ENCODE measurements around the gene EXOSC5. TPM values are rescaled to one million over a fixed set of nuclear protein-coding genes. Genes with fewer than 3 reads are reported as not detected.
"Not testable (repeated sequence)": the region's sequence is repeated elsewhere in the genome, so short reads cannot be mapped to it uniquely, and the experiment has no call there.

Gene EXOSC5
- total RNA-seq, 1 donor, result 36.4 TPM

- DNase-seq (ENCODE audit: low read depth in 2 of 3, low spot score in 2 of 3), result no peak
Observed at GRCh38 chr19:41371541-41371940, 25.6 kb downstream of the EXOSC5 start.

- not testable (repeated sequence) for DNase-seq (ENCODE audit: low read depth in 2 of 3, low spot score in 2 of 3)
Observed at GRCh38 chr19:41371119-41371518, 26.0 kb downstream of the EXOSC5 start.

- DNase-seq (ENCODE audit: low read depth in 2 of 3, low spot score in 2 of 3), result no peak
Observed at GRCh38 chr19:41369769-41370168, 27.4 kb downstream of the EXOSC5 start.

DNA sequence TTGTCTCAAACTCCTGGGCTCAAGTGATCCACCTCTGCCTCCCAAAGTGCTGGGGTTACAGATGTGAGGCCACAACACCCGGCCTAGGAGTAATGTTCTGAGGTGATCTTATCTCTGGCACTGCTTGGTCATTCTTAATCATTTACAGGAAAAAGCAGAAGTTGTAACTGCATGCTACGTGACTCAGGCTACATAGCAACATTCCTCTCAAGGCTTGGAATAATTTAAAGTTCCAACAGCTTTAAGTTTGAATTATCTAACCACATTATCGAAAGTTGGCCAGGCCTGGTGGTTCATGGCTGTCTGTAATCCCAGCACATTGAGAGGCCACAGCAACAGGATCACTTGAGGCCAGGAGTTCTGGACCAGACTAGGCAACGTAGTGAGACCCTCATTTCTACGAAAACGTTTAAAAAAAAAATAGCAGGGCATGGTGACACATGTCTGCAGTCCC is 29.3 kb downstream of the EXOSC5 start:
- peak in 2 of 3 donors; percentile 82 for DNase-seq (ENCODE audit: low read depth in 2 of 3, low spot score in 2 of 3)

DNA sequence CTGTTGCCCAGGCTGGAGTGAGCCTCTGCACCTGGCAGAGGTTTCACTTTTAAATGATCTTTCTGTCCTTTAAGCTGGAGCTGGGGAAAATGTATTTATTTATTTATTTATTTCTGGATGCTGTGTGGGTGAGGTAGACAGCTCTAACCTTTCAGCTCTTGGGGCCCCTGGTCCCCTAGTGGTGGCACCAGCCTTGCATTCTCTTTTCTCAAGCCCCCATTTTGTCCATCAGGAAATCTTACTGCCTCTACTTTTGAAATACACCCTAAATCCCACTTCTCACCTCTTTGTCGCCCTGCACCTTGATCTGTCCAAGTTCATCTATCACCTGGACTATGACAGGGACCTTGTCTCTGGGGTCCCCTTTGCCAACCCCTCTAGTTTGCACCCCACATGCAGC is 31.1 kb downstream of the EXOSC5 start:
- peak in 1 of 3 donors; percentile 41 for DNase-seq (ENCODE audit: low read depth in 2 of 3, low spot score in 2 of 3)

GRCh38 chr19:41364524-41365391 is 32.4 kb downstream of the EXOSC5 start:
- peak in 1 of 3 donors; percentile 43 for DNase-seq (ENCODE audit: low read depth in 2 of 3, low spot score in 2 of 3)

- peak; percentile 96 to 99 (median 99) for DNase-seq (ENCODE audit: low read depth in 2 of 3, low spot score in 2 of 3)
Observed at GRCh38 chr19:41363753-41364523, 33.2 kb downstream of the EXOSC5 start, which contains the start of gene B9D2. TSS of gene B9D2 (minus strand) at chr19:41364149. CDS start at chr19:41363519, 630 bp downstream.

DNA sequence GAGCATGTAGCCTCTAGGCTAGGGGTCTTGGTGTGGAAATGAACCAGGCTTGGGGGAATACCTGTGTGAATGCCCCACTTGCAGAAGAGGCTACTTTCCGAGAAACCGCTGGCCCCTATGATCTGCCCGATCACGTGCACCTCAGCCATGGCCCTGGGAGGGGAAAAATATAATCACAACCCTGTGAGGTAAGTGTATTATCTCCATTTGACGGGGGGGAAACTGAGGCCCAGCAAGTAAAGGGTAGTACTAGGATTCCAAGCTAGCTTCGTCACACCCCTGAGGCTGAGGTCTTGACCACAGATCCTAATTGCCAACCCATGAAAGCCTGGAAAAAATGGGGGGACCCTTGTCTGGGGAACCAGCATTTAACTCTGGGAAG is 33.8 kb downstream of the EXOSC5 start:
- DNase-seq (ENCODE audit: low read depth in 2 of 3, low spot score in 2 of 3), result no peak

DNA sequence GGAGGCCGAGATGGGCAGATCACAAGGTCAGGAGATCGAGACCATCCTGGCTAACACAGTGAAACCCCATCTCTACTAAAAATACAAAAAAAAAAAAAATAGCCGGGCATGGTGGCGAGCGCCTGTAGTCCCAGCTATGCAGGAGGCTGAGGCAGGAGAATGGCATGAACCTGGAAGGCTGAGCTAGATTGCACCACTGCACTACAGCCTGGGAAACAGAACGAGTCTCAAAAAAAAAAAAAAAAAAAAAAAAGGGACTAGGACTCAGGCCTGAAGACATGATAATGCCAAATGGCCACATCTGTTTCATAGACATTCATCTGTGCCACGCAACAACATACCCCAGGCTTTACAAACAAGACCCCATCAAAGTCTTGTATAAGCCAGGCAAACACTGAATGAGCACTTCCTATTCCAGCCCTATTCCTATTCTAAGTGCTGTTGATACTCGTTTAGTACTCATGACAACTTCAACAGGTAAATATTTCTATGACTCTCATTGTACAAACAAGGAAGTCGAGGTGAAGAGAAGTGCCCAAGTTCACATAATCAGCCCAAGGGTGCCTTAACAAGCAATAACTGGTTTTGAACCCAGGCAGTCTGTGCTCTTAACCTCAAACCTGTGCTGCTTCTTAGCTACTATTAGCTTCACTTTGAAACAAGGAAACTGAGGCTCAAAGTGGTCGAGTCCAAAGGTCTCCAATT is 34.9 kb downstream of the EXOSC5 start:
- DNase-seq (ENCODE audit: low read depth in 2 of 3, low spot score in 2 of 3), result no peak

- no peak for DNase-seq (ENCODE audit: low read depth in 2 of 3, low spot score in 2 of 3)
Observed at GRCh38 chr19:41359741-41360140, 37.4 kb downstream of the EXOSC5 start.

DNA sequence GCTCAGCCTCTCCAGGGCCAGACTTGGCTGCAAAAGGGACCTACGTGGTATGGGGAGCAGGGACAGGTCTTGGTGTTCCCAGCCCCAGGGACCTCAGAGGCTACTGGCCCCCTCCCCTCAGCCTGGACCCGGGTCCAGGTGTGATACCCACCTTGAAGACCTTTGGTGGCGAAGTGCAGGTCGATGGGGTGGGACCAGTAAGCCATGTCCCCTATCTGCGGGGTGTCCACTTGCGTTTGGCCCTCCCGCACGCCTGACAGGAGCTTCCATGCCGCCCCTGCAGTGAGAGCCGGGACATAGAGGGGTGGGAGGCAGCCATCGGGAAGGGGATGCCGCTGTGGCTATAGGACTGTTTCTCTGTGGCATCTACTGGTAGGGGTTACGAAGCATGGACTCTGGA is 39.4 kb downstream of the EXOSC5 start:
- no peak for DNase-seq (ENCODE audit: low read depth in 2 of 3, low spot score in 2 of 3)

GRCh38 chr19:41356984-41357739 is 40.0 kb downstream of the EXOSC5 start:
- DNase-seq (ENCODE audit: low read depth in 2 of 3, low spot score in 2 of 3), result no peak

- DNase-seq (ENCODE audit: low read depth in 2 of 3, low spot score in 2 of 3), result no peak
Observed at GRCh38 chr19:41355802-41356201, 41.4 kb downstream of the EXOSC5 start.

- DNase-seq (ENCODE audit: low read depth in 2 of 3, low spot score in 2 of 3), result no peak
Observed at GRCh38 chr19:41355035-41355434, 42.1 kb downstream of the EXOSC5 start.

GRCh38 chr19:41354343-41354953 is 42.7 kb downstream of the EXOSC5 start:
- no peak for DNase-seq (ENCODE audit: low read depth in 2 of 3, low spot score in 2 of 3)

DNA sequence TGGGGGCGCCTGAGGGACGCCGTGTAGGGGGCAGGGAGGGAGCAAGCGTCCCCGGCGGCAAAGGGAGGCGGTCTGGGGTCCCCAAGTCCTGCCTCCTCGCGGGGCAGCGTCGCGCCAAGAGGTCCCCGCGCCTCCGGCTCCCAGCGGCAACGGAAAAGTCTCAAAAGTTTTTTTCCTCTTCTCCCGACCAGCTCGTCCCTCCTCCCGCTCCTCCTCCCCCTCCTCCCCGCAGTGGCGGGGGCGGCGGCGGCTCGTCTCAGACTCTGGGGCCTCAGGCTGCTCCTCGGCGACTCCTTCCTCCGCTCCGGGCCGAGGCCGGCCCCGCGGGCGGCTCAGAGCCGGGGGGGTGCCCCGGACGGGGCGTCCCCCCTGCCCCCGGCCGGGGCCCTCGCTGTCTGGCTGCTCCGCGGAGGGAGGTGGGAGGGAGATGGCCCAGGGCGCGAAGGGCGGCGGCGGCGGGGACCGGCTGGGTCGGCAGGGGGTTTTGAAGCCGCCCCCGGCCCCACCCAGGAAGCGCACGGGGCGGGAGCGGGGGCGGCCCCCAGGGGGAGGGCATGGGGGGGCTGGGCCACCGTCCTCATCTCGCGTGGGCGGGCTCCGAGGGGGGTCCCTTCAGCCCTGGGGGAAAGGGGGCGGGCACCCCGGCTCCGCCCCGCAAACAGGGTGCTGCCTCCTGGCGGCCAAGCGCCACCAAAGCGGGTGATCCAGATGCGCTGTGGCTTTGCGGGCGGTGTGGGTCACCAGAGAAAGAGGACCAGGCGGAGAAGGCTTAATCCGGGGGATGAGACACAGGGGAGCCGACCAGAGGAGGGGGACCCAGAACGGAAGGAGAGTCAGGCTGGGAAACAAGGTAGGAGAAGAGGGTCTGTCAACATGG is 43.5 kb downstream of the EXOSC5 start, which contains the start of gene TGFB1:
Gene TGFB1, minus strand, starts transcription at position 457 of the 877 bp plus-strand sequence. CDS start 878 bp downstream, outside the sequence.
- peak; percentile 83 to 92 (median 87) for DNase-seq (ENCODE audit: low read depth in 2 of 3, low spot score in 2 of 3)

GRCh38 chr19:41352609-41353465 is 44.3 kb downstream of the EXOSC5 start:
- peak in 2 of 3 donors; percentile 74 to 79 for DNase-seq (ENCODE audit: low read depth in 2 of 3, low spot score in 2 of 3)

- no peak for DNase-seq (ENCODE audit: low read depth in 2 of 3, low spot score in 2 of 3)
Observed at GRCh38 chr19:41352279-41352608, 44.9 kb downstream of the EXOSC5 start.

All from hematopoietic multipotent progenitor cell (in vitro differentiated cells).